Measurements from ENCODE around the gene ZYG11A. TPM values are rescaled to one million over a fixed set of nuclear protein-coding genes. Genes with fewer than 3 reads are reported as not detected.

The ZYG11A gene
- total RNA-seq, 2 experiments from 2014 or later: 0.13 to 0.16 TPM

GRCh38 chr1:52916241-52916975 is 73.8 kb downstream of the ZYG11A start:
- ATAC-seq (no peak), DNase-seq (no peak)
- H3K9me3 Mint-ChIP-seq: no peaks in the 10 kb centered on the region
- peaks cover 17% of the 10 kb centered on the region for H3K4me1 Mint-ChIP-seq (ENCODE audit: low read depth)
- no peaks in the 10 kb centered on the region for H3K27me3 Mint-ChIP-seq
- POLR2A ChIA-PET: interaction anchor here (0.6 kb wide), 1 partner anchor 122 kb away, joined by 3 read pairs; no protein-coding TSS in a partner anchor
- CTCF ChIA-PET: interaction anchor here (1.5 kb wide), 1 partner anchor 28 kb away, joined by 4 read pairs; no protein-coding TSS in a partner anchor
- H3K27ac Mint-ChIP-seq: no peak overlapping the region
- no peaks in the 10 kb centered on the region for H3K36me3 Mint-ChIP-seq (ENCODE audit: low read depth)
- no peak overlapping the region for H3K4me3 Mint-ChIP-seq
- intact Hi-C loops (cut with micrococcal nuclease): no loop called here
- no peak for TF ChIP-seq CTCF (IDR thresholded peaks at IDR 0.05)

GRCh38 chr1:52917156-52917555 is 74.6 kb downstream of the ZYG11A start:
- CTCF ChIA-PET: no interaction called here
- ATAC-seq: no peak
- H3K27me3 Mint-ChIP-seq: no peaks in the 10 kb centered on the region
- no peaks in the 10 kb centered on the region for H3K36me3 Mint-ChIP-seq (ENCODE audit: low read depth)
- POLR2A ChIA-PET: interaction anchor here (0.6 kb wide), 1 partner anchor 123 kb away, joined by 3 read pairs; no protein-coding TSS in a partner anchor
- TF ChIP-seq CTCF (IDR thresholded peaks at IDR 0.05): no peak
- intact Hi-C loops (cut with micrococcal nuclease): no loop called here
- H3K4me3 Mint-ChIP-seq: no peak overlapping the region
- H3K9me3 Mint-ChIP-seq: no peaks in the 10 kb centered on the region
- no peak overlapping the region for H3K27ac Mint-ChIP-seq
- no peak for DNase-seq
- peaks cover 20% of the 10 kb centered on the region for H3K4me1 Mint-ChIP-seq (ENCODE audit: low read depth)

GRCh38 chr1:52917581-52917980 is 75.0 kb downstream of the ZYG11A start:
- H3K36me3 Mint-ChIP-seq (ENCODE audit: low read depth): no peaks in the 10 kb centered on the region
- ATAC-seq (no peak), DNase-seq (no peak)
- peaks cover 23% of the 10 kb centered on the region for H3K4me1 Mint-ChIP-seq (ENCODE audit: low read depth)
- H3K27ac Mint-ChIP-seq: no peak overlapping the region
- no peaks in the 10 kb centered on the region for H3K27me3 Mint-ChIP-seq
- H3K4me3 Mint-ChIP-seq: no peak overlapping the region
- intact Hi-C loops (cut with micrococcal nuclease): no loop called here
- TF ChIP-seq CTCF (IDR thresholded peaks at IDR 0.05): no peak
- CTCF ChIA-PET: no interaction called here
- POLR2A ChIA-PET: no interaction called here
- no peaks in the 10 kb centered on the region for H3K9me3 Mint-ChIP-seq

GRCh38 chr1:52918201-52918600 is 75.6 kb downstream of the ZYG11A start:
- H3K27ac Mint-ChIP-seq: no peak overlapping the region
- H3K4me1 Mint-ChIP-seq (ENCODE audit: low read depth): peaks cover 23% of the 10 kb centered on the region
- TF ChIP-seq CTCF (IDR thresholded peaks at IDR 0.05): no peak
- intact Hi-C loops (cut with micrococcal nuclease): no loop called here
- no peaks in the 10 kb centered on the region for H3K27me3 Mint-ChIP-seq
- ChIA-PET POLR2A (interaction anchor here (1.3 kb wide), 1 partner anchor 9 kb away, joined by 3 read pairs; the partner anchor contains the start of gene SCP2), CTCF (interaction anchor here (0.8 to 1.0 kb wide), 2 partner anchors 142 to 268 kb away, joined by 3 read pairs; no protein-coding TSS in a partner anchor)
- DNase-seq (no peak), ATAC-seq (no peak)
- H3K36me3 Mint-ChIP-seq (ENCODE audit: low read depth): no peaks in the 10 kb centered on the region
- H3K9me3 Mint-ChIP-seq: no peaks in the 10 kb centered on the region
- H3K4me3 Mint-ChIP-seq: no peak overlapping the region

GRCh38 chr1:52919051-52919722 is 76.6 kb downstream of the ZYG11A start:
- Mint-ChIP-seq H3K27ac (peak overlapping the region; percentile 8), H3K27me3 (no peaks in the 10 kb centered on the region), H3K36me3 (ENCODE audit: low read depth) (no peaks in the 10 kb centered on the region), H3K4me1 (ENCODE audit: low read depth) (peaks cover 23% of the 10 kb centered on the region), H3K4me3 (no peak overlapping the region), H3K9me3 (no peaks in the 10 kb centered on the region)
- intact Hi-C loops (cut with micrococcal nuclease): no loop called here
- CTCF ChIA-PET: interaction anchor here (0.8 to 1.0 kb wide), 2 partner anchors 141 to 267 kb away, joined by 3 read pairs; no protein-coding TSS in a partner anchor
- POLR2A ChIA-PET: interaction anchor here (1.3 kb wide), 1 partner anchor 8 kb away, joined by 3 read pairs; the partner anchor contains the start of gene SCP2
- DNase-seq (peak; percentile 19), ATAC-seq (peak; percentile 18)
- TF ChIP-seq CTCF (IDR thresholded peaks at IDR 0.05): no peak
